H1 (cell line): ENCODE measurements around the gene GLYR1.

Experiments
- ATF2 ChIP-seq: IDR thresholded peaks from 2 replicates; pipeline ENCODE4 v1.6.1; 2012; ENCODE audit warnings: low read length, inconsistent platforms
- BRCA1 ChIP-seq: IDR thresholded peaks from 2 replicates; pipeline ENCODE4 v1.6.1; 2012; ENCODE audit warnings: low read depth, low read length, improper control_type of control experiment
- CBX5 ChIP-seq: fragments of 300-800, 300-1000 bp; sonication (generic); IDR thresholded peaks from 2 replicates; pipeline ENCODE4 v1.7.1; 2016; ENCODE audit warnings: antibody characterized with exemption, low read length, low read depth
- CBX8 ChIP-seq: fragments of 300-800, 300-1000 bp; sonication (generic); IDR thresholded peaks from 2 replicates; pipeline ENCODE4 v1.7.1; 2016; ENCODE audit warnings: low read depth, low read length, borderline replicate concordance
- EGR1 ChIP-seq: IDR thresholded peaks from 2 replicates; pipeline ENCODE4 v1.6.1; 2011; ENCODE audit warnings: low read depth, low read length, borderline replicate concordance
- EZH2 ChIP-seq: fragments of 200-600 bp; sonication (generic); IDR thresholded peaks from 2 replicates; pipeline ENCODE4 v1.7.1; 2012; ENCODE audit warnings: low read depth, mild to moderate bottlenecking, moderate library complexity, low read length, inconsistent platforms; ENCODE audit not compliant: severe bottlenecking
- GTF2F1 ChIP-seq: IDR thresholded peaks from 2 replicates; pipeline ENCODE4 v1.6.1; 2012; ENCODE audit warnings: low read depth, low read length, improper control_type of control experiment, borderline replicate concordance
- JUND ChIP-seq: IDR thresholded peaks from 2 replicates; pipeline ENCODE4 v1.6.1; 2011; ENCODE audit warnings: mild to moderate bottlenecking, improper control_type of control experiment, low read length
- KDM1A ChIP-seq: fragments of 200-600, 300-600 bp; sonication (generic); IDR thresholded peaks from 2 replicates; pipeline ENCODE4 v1.7.1; 2016; ENCODE audit warnings: mild to moderate bottlenecking, low read length, borderline replicate concordance
- PHF8 ChIP-seq: fragments of 200-600 bp; sonication (generic); conservative IDR thresholded peaks from 2 replicates; pipeline ENCODE4 v1.7.1; 2012; ENCODE audit warnings: low read depth, mild to moderate bottlenecking, inconsistent platforms, low read length, moderate library complexity
- POLR2A ChIP-seq, 2 experiments: IDR thresholded peaks; 1 replicate in 1 of 2; 2 replicates in 1 of 2; pipeline ENCODE4 v1.6.1; 2011; ENCODE audit warnings: low read depth in 2 of 2, low read length in 2 of 2, mild to moderate bottlenecking in 2 of 2; ENCODE audit errors: control extremely low read depth in 1 of 2
- POLR2AphosphoS5 ChIP-seq: IDR thresholded peaks from 2 replicates; pipeline ENCODE4 v1.6.1; 2011; ENCODE audit warnings: low read depth, low read length
- TF ChIP-seq, protein P1 (sequence below), 3 experiments: IDR thresholded peaks; 1 replicate in 2 of 3; 2 replicates in 1 of 3; pipeline versions ENCODE4 v1.5.1 to v1.6.1; 2011; ENCODE audit warnings: low read length in 3 of 3, mild to moderate bottlenecking in 3 of 3, inconsistent platforms in 2 of 3, low read depth in 1 of 3, moderate library complexity in 1 of 3; ENCODE audit not compliant: insufficient read depth in 1 of 3; ENCODE audit errors: control extremely low read depth in 1 of 3

DNA sequence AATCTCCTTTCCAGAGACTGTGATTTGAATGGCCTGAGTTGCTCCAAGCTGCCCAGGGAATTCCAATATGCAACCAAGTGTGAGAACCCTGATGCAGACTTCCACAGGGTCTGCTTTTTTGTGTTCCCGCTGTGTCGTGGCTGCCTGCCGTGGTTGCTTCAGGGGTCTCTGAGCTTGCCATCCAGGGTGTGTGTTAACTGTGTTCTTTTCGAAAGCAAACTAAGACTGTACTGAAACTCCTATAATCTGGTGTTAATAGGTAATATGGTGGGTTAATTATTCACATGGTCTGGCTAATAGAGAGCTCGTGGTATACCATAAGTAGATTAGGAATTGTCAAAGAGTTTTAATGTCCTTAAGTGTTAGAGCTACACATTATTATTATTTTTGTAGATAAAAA, 20.9 kb upstream of the GLYR1 start:
- TF ChIP-seq CBX8 = no peak
- TF ChIP-seq, protein P1, sequence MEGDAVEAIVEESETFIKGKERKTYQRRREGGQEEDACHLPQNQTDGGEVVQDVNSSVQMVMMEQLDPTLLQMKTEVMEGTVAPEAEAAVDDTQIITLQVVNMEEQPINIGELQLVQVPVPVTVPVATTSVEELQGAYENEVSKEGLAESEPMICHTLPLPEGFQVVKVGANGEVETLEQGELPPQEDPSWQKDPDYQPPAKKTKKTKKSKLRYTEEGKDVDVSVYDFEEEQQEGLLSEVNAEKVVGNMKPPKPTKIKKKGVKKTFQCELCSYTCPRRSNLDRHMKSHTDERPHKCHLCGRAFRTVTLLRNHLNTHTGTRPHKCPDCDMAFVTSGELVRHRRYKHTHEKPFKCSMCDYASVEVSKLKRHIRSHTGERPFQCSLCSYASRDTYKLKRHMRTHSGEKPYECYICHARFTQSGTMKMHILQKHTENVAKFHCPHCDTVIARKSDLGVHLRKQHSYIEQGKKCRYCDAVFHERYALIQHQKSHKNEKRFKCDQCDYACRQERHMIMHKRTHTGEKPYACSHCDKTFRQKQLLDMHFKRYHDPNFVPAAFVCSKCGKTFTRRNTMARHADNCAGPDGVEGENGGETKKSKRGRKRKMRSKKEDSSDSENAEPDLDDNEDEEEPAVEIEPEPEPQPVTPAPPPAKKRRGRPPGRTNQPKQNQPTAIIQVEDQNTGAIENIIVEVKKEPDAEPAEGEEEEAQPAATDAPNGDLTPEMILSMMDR (IDR thresholded peaks at IDR 0.05; ENCODE audit: control extremely low read depth in 1 of 3, insufficient read depth in 1 of 3, low read depth in 1 of 3, low read length in 3 of 3) = no peak
- TF ChIP-seq POLR2AphosphoS5 = no peak
- TF ChIP-seq EZH2 = no peak
- no peak for TF ChIP-seq KDM1A
- TF ChIP-seq EGR1 = no peak
- no peak for TF ChIP-seq POLR2A (IDR thresholded peaks at IDR 0.05; ENCODE audit: control extremely low read depth in 1 of 2, low read depth in 2 of 2, low read length in 2 of 2)
- no peak for TF ChIP-seq ATF2
- TF ChIP-seq GTF2F1 = no peak
- no peak for TF ChIP-seq CBX5
- TF ChIP-seq PHF8 = no peak
- TF ChIP-seq BRCA1 = no peak
- no peak for TF ChIP-seq JUND
